BLaER1 (cell line): ENCODE measurements around the gene DFFB.

ENCODE experiments used
- H3K27ac ChIP-seq: shearing (Covaris generic); formaldehyde crosslinking; 2 replicates; pipeline ENCODE4 v1.8.1; 2022
- H3K27me3 ChIP-seq: shearing (Covaris generic); formaldehyde crosslinking; 2 replicates; pipeline ENCODE4 v1.8.1; 2022
- H3K36me3 ChIP-seq: shearing (Covaris generic); formaldehyde crosslinking; 2 replicates; pipeline ENCODE4 v1.8.1; 2022
- H3K4me1 ChIP-seq: shearing (Covaris generic); formaldehyde crosslinking; 2 replicates; pipeline ENCODE4 v1.8.1; 2022
- H3K4me2 ChIP-seq: shearing (Covaris generic); formaldehyde crosslinking; 2 replicates; pipeline ENCODE4 v1.8.1; 2022
- H3K4me3 ChIP-seq: shearing (Covaris generic); formaldehyde crosslinking; 2 replicates; pipeline ENCODE4 v1.8.1; 2022
- H3K9ac ChIP-seq: shearing (Covaris generic); formaldehyde crosslinking; 2 replicates; pipeline ENCODE4 v1.8.1; 2022
- H3K9me3 ChIP-seq: shearing (Covaris generic); formaldehyde crosslinking; 2 replicates; pipeline ENCODE4 v1.8.1; 2022
- H4K20me1 ChIP-seq: shearing (Covaris generic); formaldehyde crosslinking; 2 replicates; pipeline ENCODE4 v1.8.1; 2022
- Cebpa-rat ChIP-seq: shearing (Covaris generic); IDR thresholded peaks from 2 replicates; pipeline ENCODE4 v1.8.1; 2022

Gene DFFB

DNA sequence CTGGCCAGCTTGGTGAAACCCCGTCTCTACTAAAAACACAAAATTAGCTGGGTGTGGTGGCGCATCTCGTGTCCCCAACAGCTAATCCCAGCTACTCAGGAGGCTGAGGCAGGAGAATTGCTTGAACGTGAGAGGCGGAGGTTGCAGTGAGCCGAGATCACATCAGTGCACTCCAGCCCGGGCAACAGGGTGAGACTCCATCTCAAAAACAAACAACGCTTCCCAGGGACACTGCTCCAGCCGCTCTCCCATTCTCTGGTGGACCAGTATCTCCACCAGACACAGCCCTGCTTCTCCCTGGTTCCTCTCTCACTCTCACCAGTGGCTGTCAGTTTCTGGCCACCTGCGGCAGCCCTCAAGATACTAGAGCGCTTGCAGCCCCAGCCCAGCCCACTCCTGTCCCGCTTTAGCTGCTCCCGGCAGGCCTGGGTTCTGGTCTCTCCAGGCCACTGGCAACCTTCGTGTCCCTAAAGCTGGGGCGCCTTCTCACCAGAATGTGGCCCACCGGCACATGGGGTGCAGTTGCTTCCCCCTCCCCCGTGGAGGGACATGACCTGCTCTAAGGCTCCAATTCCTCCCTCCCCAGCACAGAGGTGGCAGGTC is 40.0 kb upstream of the DFFB start:
- H3K27ac ChIP-seq, result no peak overlapping the region
- H3K27me3 ChIP-seq, result no peaks in the 10 kb centered on the region
- no peak for TF ChIP-seq Cebpa-rat
- H3K9me3 ChIP-seq, result no peaks in the 10 kb centered on the region
- peaks cover 74% of the 10 kb centered on the region for H3K36me3 ChIP-seq
- H3K4me2 ChIP-seq, result no peak overlapping the region
- peaks cover 27% of the 10 kb centered on the region for H3K4me1 ChIP-seq
- no peak overlapping the region for H3K9ac ChIP-seq
- H4K20me1 ChIP-seq, result no peaks in the 10 kb centered on the region
- no peak overlapping the region for H3K4me3 ChIP-seq

DNA sequence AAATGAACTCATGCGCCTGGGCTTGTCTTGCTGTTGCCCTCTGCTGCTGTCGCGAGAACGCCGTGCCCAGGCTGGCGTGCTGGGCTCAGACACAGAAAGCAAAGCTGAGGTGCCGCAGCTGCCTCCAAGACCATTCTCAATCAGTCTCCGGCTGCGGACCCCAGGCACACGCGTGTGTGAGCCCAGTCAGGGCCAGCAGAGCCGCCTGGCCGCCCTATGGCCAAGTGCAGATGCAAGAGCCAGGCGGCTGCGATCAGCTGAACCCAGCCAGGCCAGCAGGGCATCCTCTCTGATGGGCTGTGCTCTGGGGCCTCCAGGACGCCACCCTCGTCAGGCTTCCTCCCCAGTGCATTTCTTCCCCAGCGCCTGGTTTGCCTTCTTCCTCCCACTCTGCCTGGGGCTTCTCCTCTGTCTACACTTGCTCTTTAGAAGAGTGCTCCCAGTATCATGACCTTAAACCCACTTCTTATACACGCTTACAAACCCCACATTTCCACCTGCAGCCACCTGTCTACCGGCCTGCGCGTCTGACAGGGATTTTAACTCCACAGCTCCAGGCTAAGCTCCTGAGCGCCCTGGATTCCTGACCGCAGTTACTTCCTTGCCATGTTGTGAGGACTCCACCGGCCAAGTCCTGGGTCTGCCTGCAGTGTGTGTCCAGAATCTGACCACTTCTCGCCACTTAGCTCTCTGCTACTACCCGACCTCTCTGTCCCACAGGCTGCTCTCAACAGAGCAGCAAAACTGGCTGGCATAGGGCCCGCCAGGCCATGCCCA is 39.3 kb upstream of the DFFB start:
- H3K4me1 ChIP-seq, result peaks cover 31% of the 10 kb centered on the region
- no peaks in the 10 kb centered on the region for H3K27me3 ChIP-seq
- peaks cover 82% of the 10 kb centered on the region for H3K36me3 ChIP-seq
- H3K27ac ChIP-seq, result no peak overlapping the region
- H3K9ac ChIP-seq, result no peak overlapping the region
- H3K9me3 ChIP-seq, result no peaks in the 10 kb centered on the region
- no peak overlapping the region for H3K4me2 ChIP-seq
- H4K20me1 ChIP-seq, result no peaks in the 10 kb centered on the region
- no peak for TF ChIP-seq Cebpa-rat
- H3K4me3 ChIP-seq, result no peak overlapping the region

DNA sequence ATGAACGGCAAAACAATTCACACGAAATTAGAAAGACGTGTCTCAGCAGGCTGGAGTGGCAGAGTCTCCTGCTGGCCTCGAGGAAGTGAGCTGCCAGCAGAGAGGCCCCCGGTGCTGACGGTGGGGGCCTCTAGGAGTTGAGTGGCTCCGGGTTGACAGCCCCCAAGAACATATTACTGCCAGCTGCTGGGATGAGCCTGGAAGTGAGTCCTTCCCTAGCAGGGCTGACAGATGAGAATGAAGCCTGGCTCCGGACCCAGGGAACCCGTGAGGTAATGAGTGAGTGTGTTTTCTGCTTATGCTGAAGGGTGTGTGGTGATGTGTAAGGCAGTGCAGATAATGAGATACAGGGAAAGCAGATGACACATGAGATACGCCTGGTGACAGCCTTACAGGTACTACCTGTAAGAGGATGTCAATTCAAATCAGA is 37.5 kb upstream of the DFFB start:
- Histone ChIP-seq H3K27me3 (no peaks in the 10 kb centered on the region), H3K4me3 (no peak overlapping the region), H3K27ac (no peak overlapping the region), H3K36me3 (peaks cover 86% of the 10 kb centered on the region), H3K4me2 (no peak overlapping the region), H3K9ac (no peak overlapping the region), H4K20me1 (no peaks in the 10 kb centered on the region), H3K4me1 (peaks cover 31% of the 10 kb centered on the region), H3K9me3 (no peaks in the 10 kb centered on the region)
- no peak for TF ChIP-seq Cebpa-rat

DNA sequence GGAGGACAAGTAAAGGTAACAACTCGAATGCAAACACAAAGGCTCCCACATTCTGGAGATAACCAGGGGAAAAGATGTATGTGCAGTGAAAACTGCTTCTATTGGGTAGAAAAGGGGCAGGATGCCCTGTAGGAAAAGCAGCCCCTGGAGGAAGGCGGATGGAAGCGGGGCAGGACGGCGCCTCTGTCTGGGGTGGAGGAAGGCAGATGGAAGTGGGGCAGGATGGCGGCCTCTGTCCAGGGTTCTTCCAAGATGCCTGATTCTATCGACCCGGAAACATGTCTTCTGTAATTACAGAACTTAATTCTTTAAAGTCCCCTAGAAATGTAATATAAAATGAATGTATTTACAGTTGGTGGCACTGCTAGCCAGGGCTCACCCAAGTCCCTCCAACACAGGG is 37.0 kb upstream of the DFFB start:
- Histone ChIP-seq H3K4me2 (peak overlapping the region; percentile 79), H3K9ac (peak overlapping the region; percentile 48), H3K4me3 (0 out of 2 replicates have a peak overlapping the region, but pooled peaks have one; percentile 21), H3K36me3 (peaks cover 84% of the 10 kb centered on the region), H3K27me3 (no peaks in the 10 kb centered on the region), H4K20me1 (no peaks in the 10 kb centered on the region), H3K9me3 (no peaks in the 10 kb centered on the region), H3K27ac (peak overlapping the region; percentile 68), H3K4me1 (peaks cover 34% of the 10 kb centered on the region)
- no peak for TF ChIP-seq Cebpa-rat

DNA sequence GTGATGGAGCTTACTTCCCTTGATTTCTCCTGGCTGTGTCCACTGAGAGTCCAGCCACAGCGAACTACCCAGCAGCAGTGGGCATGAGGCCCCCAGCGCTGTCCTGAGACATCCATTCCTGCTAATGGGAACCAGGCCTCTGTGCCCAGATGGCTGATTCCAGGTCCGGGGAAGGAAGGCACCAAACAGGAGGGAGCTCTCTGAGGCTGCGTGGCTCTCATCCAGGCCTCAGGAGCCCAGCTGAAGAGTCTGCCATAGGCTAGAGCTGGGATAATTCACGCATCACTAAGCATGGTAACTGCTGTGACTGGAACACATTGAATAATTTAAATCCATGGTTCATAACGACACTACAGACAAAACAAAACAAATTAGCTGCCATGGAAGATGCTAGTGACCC is 36.3 kb upstream of the DFFB start:
- H4K20me1 ChIP-seq, result no peaks in the 10 kb centered on the region
- H3K36me3 ChIP-seq, result peaks cover 84% of the 10 kb centered on the region
- H3K9me3 ChIP-seq, result no peaks in the 10 kb centered on the region
- peak overlapping the region; percentile 68 for H3K27ac ChIP-seq
- H3K9ac ChIP-seq, result peak overlapping the region; percentile 48
- H3K4me1 ChIP-seq, result peaks cover 41% of the 10 kb centered on the region
- TF ChIP-seq Cebpa-rat, result no peak
- H3K27me3 ChIP-seq, result no peaks in the 10 kb centered on the region
- H3K4me3 ChIP-seq, result 0 out of 2 replicates have a peak overlapping the region, but pooled peaks have one; percentile 21
- H3K4me2 ChIP-seq, result peak overlapping the region; percentile 79

DNA sequence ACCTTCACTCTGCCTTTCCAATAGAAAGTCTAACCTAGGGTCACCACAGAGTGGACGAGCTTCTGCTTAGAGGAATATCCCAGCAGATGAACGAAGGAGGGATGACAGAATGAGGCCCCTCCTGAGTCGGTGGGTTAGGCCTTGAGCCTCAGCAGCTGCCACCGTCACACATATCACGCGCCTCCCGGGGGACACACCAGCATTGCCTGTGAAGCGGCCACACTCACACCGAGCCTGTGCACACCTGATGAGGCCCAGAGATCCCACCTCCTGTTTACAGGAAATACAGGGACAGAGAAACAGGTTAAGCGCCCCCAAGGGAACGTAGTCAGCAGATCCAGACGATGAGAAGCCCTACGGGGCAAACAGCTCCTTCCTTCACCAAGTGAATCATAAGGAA is 35.8 kb upstream of the DFFB start:
- Histone ChIP-seq H3K9ac (peak overlapping the region; percentile 48), H3K4me1 (peaks cover 45% of the 10 kb centered on the region), H3K27me3 (no peaks in the 10 kb centered on the region), H3K4me3 (no peak overlapping the region), H3K4me2 (peak overlapping the region; percentile 79), H3K9me3 (no peaks in the 10 kb centered on the region), H3K36me3 (peaks cover 84% of the 10 kb centered on the region), H4K20me1 (no peaks in the 10 kb centered on the region), H3K27ac (peak overlapping the region; percentile 68)
- TF ChIP-seq Cebpa-rat, result no peak

DNA sequence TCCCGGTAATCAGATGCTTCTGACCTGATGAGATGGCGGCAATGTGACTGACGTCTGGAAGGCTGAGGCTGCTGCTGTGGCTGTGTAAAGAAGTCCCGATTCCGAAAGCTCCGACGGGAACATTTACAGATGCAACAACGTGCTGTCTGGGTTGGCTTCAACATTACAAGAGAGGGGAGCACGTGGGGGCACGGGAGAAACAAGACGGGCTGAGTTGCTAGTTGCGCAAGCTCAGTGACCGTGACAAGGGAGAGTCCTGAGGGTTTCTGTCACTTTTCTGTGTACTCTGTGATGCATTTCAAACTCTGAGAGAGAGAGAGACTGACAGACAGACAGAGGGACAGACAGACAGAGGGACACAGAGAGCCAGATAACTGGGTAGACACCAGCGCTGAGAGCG is 35.4 kb upstream of the DFFB start:
- peaks cover 84% of the 10 kb centered on the region for H3K36me3 ChIP-seq
- no peaks in the 10 kb centered on the region for H3K9me3 ChIP-seq
- no peaks in the 10 kb centered on the region for H3K27me3 ChIP-seq
- peak overlapping the region; percentile 48 for H3K9ac ChIP-seq
- H3K4me3 ChIP-seq, result no peak overlapping the region
- H3K4me2 ChIP-seq, result peak overlapping the region; percentile 79
- peaks cover 45% of the 10 kb centered on the region for H3K4me1 ChIP-seq
- TF ChIP-seq Cebpa-rat, result peak; percentile 74
- no peaks in the 10 kb centered on the region for H4K20me1 ChIP-seq
- peak overlapping the region; percentile 68 for H3K27ac ChIP-seq

DNA sequence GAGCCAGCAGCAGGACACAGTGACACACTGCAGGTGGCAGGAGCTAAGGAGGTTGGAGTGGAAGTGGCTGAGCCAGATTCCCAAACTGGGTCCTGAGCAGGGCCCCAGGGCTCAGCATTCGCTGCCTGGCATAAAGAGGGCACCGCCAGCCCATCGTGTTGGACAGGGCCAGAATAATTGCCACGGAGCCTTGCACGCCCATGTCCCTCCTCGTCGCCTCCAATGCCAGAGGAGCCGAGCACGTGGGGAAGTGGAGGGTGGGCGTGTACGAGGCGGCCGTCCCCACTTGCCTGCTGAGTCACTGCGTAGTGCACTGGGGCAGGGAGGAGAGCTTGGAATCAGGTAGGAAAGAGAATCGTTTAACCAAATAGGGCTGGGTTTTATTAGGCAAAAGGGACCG is 34.9 kb upstream of the DFFB start:
- Histone ChIP-seq H3K9ac (peak overlapping the region; percentile 48; the same call in 1 of the 2 replicates), H3K9me3 (no peaks in the 10 kb centered on the region), H3K27me3 (no peaks in the 10 kb centered on the region), H3K36me3 (peaks cover 86% of the 10 kb centered on the region), H3K4me2 (peak overlapping the region; percentile 79), H4K20me1 (no peaks in the 10 kb centered on the region), H3K4me3 (no peak overlapping the region), H3K4me1 (peaks cover 45% of the 10 kb centered on the region), H3K27ac (peak overlapping the region; percentile 68)
- TF ChIP-seq Cebpa-rat, result no peak

DNA sequence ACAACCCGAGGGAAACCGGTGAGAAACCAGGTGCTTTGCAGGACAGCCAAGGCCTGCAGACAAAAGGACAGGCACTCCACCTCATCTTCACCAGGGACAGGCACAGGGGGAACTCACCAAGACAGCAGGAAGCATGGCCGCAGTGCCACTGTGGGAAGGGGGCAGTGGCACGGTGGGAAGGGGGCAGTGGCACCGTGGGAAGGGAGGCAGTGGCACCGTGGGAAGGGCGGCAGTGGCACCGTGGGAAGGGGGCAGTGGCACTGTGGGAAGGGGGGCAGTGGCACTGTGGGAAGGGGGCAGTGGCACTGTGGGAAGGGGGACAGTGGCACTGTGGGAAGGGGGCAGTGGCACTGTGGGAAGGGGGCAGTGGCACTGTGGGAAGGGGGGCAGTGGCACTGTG is 32.6 kb upstream of the DFFB start:
- no peak overlapping the region for H3K4me2 ChIP-seq
- H3K27ac ChIP-seq, result no peak overlapping the region
- H3K4me3 ChIP-seq, result no peak overlapping the region
- H3K9me3 ChIP-seq, result no peaks in the 10 kb centered on the region
- H3K27me3 ChIP-seq, result no peaks in the 10 kb centered on the region
- peaks cover 44% of the 10 kb centered on the region for H3K4me1 ChIP-seq
- no peak for TF ChIP-seq Cebpa-rat
- no peaks in the 10 kb centered on the region for H4K20me1 ChIP-seq
- peaks cover 98% of the 10 kb centered on the region for H3K36me3 ChIP-seq
- no peak overlapping the region for H3K9ac ChIP-seq

DNA sequence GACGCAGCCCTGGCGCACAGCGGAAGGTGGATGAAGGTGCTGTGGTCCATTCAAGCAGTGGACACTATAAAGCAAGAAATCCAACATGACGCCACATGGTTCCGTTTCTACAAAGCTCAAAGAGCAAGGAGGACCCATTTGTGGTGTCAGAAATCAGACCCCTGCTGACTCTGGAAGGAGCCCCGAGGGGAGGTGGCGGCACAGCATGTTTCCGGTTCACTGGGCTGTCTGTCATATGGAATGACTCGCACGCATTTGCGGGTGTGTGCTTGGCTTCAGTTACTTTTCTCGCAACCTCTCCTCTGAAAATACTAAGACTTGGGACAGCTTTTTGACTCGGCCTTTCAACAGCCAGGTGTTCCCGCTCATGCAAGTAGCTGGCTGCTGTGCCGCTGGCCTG is 31.9 kb upstream of the DFFB start:
- Histone ChIP-seq H3K27ac (no peak overlapping the region), H3K9ac (no peak overlapping the region), H3K36me3 (peaks cover 98% of the 10 kb centered on the region), H3K4me1 (peaks cover 37% of the 10 kb centered on the region), H3K9me3 (no peaks in the 10 kb centered on the region), H4K20me1 (no peaks in the 10 kb centered on the region), H3K4me2 (peak overlapping the region; percentile 60), H3K4me3 (no peak overlapping the region), H3K27me3 (no peaks in the 10 kb centered on the region)
- TF ChIP-seq Cebpa-rat, result no peak
